BE2C (cell line): ENCODE measurements around the gene PSMA8.

Experiments
- DNase-seq: peaks from one replicate; pipeline ENCODE4 v3.0.0-alpha.2; 2020
- H3K27me3 ChIP-seq: fragments of 250-450 bp; sonication (Bioruptor Pico); 2 replicates; pipeline ENCODE4 v1.5.1; 2020; ENCODE audit warnings: mild to moderate bottlenecking
- H3K36me3 ChIP-seq: fragments of 250-450 bp; sonication (Bioruptor Pico); 2 replicates; pipeline ENCODE4 v1.5.1; 2020; ENCODE audit warnings: mild to moderate bottlenecking
- H3K4me1 ChIP-seq: fragments of 250-450 bp; sonication (Bioruptor Pico); 2 replicates; pipeline ENCODE4 v1.5.1; 2020
- H3K4me3 ChIP-seq: 2 replicates; pipeline ENCODE4 v1.5.1; 2011; ENCODE audit warnings: low read depth, low read length
- H3K9me3 ChIP-seq: fragments of 250-450 bp; sonication (Bioruptor Pico); 2 replicates; pipeline ENCODE4 v1.5.1; 2020
- TF ChIP-seq, protein P1 (sequence below): IDR thresholded peaks from 2 replicates; pipeline ENCODE4 v1.5.1; 2012; ENCODE audit warnings: mild to moderate bottlenecking, low read depth, low read length

PSMA8 gene

DNA sequence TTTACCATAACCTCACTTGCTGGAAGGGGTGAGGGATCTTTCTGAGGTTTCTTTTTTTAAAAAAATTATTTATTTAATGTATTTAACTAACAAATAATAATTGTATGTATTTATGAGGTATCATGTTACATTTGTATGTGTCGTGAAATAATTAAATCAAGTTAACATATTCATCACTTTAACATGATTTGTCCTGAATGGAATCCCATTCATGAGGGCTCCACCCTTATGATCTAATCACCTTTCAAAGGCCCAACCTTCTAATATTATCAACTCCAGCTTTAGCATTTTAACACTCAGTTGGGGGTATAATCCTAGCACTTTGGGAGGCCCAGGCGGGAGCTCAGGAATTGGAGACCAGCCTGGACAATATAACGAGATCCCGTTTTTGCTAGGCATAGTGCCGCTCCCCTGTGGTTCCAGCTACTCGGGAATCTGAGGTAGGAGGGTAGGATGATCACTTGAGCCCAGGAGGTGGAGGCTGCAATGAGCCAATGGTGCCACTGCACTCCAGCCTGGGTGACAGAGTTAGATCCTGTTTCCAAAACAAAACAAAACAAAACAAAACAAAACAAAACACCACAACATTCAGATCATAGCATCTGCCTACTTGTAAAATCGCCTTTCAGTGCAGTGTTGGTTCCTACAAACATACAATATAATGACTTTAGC is 91.5 kb downstream of the PSMA8 start:
- no peak for DNase-seq
- Histone ChIP-seq H3K4me3 (no peak overlapping the region), H3K4me1 (no peaks in the 10 kb centered on the region), H3K36me3 (no peaks in the 10 kb centered on the region), H3K9me3 (no peaks in the 10 kb centered on the region), H3K27me3 (no peaks in the 10 kb centered on the region)
- TF ChIP-seq, protein P1, sequence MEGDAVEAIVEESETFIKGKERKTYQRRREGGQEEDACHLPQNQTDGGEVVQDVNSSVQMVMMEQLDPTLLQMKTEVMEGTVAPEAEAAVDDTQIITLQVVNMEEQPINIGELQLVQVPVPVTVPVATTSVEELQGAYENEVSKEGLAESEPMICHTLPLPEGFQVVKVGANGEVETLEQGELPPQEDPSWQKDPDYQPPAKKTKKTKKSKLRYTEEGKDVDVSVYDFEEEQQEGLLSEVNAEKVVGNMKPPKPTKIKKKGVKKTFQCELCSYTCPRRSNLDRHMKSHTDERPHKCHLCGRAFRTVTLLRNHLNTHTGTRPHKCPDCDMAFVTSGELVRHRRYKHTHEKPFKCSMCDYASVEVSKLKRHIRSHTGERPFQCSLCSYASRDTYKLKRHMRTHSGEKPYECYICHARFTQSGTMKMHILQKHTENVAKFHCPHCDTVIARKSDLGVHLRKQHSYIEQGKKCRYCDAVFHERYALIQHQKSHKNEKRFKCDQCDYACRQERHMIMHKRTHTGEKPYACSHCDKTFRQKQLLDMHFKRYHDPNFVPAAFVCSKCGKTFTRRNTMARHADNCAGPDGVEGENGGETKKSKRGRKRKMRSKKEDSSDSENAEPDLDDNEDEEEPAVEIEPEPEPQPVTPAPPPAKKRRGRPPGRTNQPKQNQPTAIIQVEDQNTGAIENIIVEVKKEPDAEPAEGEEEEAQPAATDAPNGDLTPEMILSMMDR = no peak

DNA sequence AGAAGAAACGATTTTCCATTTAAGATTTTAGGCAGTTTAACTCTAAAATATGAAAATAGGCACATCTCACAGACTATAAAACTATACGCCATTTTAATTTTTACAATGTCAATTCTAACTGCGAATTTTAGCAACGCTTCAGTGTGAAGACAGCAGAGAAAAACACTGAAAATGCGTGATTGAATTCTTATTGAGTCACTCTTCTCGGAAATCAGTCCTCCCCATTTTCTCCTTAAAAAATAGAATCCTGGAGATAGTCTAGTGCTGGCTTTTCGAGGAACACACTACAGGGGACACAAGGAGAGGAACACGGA is 92.2 kb downstream of the PSMA8 start:
- Histone ChIP-seq H3K4me1 (no peaks in the 10 kb centered on the region), H3K4me3 (peak overlapping the region; percentile 74), H3K36me3 (no peaks in the 10 kb centered on the region), H3K9me3 (no peaks in the 10 kb centered on the region), H3K27me3 (no peaks in the 10 kb centered on the region)
- TF ChIP-seq, protein P1 = no peak
- DNase-seq = no peak

DNA sequence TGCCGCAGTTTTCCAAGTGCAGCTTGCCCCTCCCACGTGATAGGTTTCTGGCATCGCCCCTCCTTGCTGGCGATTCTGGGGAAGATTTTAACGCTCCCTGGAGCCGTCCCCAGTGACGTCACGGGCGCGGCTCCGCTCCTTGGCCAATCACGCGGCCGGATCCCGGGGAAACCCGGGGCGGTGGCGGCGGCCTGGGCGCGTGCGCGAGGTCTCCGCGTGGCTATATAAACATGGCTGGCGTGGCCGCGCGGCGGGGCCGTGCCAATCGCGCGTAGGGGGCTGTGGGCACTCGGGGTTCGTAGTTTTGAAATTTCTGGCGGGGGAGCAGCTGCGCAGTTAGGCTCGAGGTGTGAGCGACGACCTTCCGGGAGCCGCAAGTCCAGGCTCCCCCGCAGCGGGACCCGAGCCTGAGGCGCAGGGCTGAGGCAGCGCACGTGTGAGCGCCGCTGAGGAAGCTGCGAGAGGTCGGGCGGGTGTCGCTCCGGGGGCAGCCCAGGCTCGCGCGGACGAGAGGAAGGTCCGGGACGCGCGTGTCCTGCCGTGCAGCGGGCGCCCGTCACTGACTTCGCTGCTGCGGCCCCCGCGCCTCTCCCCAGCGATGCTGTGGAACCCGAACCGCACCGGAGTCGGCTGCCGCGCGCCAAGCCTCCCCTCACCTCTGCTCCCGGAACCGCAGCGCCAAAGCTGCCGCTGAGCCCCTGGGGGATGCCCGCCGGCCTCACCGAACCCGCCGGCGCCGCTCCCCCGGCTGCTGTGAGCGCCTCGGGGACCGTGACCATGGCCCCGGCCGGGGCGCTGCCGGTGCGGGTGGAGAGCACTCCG is 92.8 kb downstream of the PSMA8 start, which contains the start of gene TAF4B:
TAF4B (plus strand) TSS at position 217 of the 822 bp plus-strand sequence; CDS start at position 706, 489 bp downstream.
- Histone ChIP-seq H3K4me1 (no peaks in the 10 kb centered on the region), H3K9me3 (no peaks in the 10 kb centered on the region), H3K4me3 (peak within 1 kb of the TSS; percentile 74), H3K27me3 (no peaks in the 10 kb centered on the region), H3K36me3 (no peaks in the 10 kb centered on the region)
- peak; percentile 91 for DNase-seq
- TF ChIP-seq, protein P1 = no peak

DNA sequence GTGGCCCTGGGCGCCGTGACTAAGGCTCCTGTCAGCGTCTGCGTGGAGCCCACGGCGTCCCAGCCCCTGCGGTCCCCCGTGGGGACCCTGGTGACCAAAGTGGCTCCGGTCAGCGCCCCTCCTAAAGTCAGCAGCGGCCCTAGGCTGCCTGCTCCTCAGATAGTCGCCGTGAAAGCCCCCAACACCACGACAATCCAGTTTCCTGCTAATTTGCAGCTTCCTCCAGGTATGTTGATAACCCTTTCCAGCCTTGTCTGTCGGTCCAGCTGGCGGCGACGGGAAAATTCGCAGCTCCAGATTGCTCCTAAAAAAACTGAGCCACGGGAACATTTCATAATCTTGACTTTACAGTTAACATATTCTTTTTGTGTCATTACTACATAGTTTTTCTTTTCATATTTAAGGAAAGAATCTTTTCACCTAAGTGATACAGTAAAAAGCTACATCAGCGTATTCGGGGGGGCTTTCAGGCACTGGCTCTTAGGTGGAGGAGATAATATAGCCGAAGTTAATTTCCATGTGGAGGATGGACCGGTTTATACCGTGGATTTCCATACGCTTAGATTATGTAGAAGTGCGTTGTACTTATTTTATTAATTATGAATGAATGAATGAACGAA is 93.5 kb downstream of the PSMA8 start:
- peak; percentile 5 for DNase-seq
- H3K4me3 ChIP-seq = peak overlapping the region; percentile 74
- H3K4me1 ChIP-seq = no peaks in the 10 kb centered on the region
- no peaks in the 10 kb centered on the region for H3K9me3 ChIP-seq
- H3K27me3 ChIP-seq = no peaks in the 10 kb centered on the region
- no peaks in the 10 kb centered on the region for H3K36me3 ChIP-seq
- TF ChIP-seq, protein P1 = no peak

DNA sequence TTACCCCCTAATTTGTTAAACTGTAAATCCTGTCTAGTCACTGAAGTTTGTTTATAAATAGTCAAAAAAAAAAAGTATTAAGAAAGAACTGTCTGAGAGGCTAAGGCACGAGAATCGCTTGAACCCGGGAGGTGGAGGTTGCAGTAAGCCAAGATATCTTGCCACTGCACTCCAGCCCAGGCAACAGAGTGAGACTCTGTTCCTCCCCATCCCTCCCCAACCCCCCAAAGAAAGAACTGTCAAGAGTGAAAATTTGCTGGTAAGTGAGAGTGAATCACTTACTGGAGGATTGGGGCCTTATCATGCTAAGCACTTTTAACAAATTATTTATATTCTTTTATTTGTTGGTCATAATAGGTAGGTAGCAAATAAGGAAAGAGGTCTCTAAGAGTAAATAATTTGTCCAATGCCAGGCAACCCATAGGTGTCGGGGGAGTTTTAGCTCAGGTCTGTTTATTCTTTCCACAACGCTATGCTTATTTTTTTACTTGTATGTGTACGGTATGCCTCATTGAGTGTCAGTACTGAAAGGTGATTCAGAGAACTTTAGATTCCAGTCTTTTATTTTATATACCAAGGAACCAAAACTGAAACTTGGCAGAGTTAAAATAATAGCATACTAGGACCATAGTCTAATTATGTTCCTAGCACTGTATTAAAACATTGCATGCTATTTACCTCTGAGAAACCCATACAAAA is 95.0 kb downstream of the PSMA8 start:
- TF ChIP-seq, protein P1 = no peak
- H3K4me3 ChIP-seq = peak overlapping the region; percentile 74
- no peaks in the 10 kb centered on the region for H3K4me1 ChIP-seq
- no peaks in the 10 kb centered on the region for H3K27me3 ChIP-seq
- H3K36me3 ChIP-seq = no peaks in the 10 kb centered on the region
- H3K9me3 ChIP-seq = no peaks in the 10 kb centered on the region
- no peak for DNase-seq
